H9 (cell line): ENCODE data around the gene GMCL1. TPM values are rescaled to one million over a fixed set of nuclear protein-coding genes. Genes with fewer than 3 reads are reported as not detected.
A peak's percentile ranks its signal among the peaks of the same experiment; 100 is the strongest.
"Not testable (repeated sequence)": the region's sequence is repeated elsewhere in the genome, so short reads cannot be mapped to it uniquely, and the experiment has no call there.

Source experiments
- DNase-seq: peaks from one replicate; pipeline ENCODE4 v3.0.0-alpha.2; 2017
- H2AFZ ChIP-seq: one replicate; pipeline ENCODE4 v1.6.1; 2013; ENCODE audit warnings: mild to moderate bottlenecking, low read length, control low read depth, moderate library complexity
- H2AK5ac ChIP-seq: 2 replicates; pipeline ENCODE4 v1.6.1; 2013; ENCODE audit warnings: low read length, control low read depth, mixed read lengths; ENCODE audit not compliant: insufficient read length
- H2BK120ac ChIP-seq: one replicate; pipeline ENCODE4 v1.6.1; 2013; ENCODE audit warnings: low read depth, mild to moderate bottlenecking, low read length, control low read depth, inconsistent platforms; ENCODE audit not compliant: poor library complexity, severe bottlenecking
- H2BK12ac ChIP-seq: 2 replicates; pipeline ENCODE4 v1.6.1; 2013; ENCODE audit warnings: low read length, control low read depth, mixed read lengths, low read depth; ENCODE audit not compliant: insufficient read length
- H2BK15ac ChIP-seq: 2 replicates; pipeline ENCODE4 v1.6.1; 2013; ENCODE audit warnings: low read depth, low read length, control low read depth
- H2BK20ac ChIP-seq: one replicate; pipeline ENCODE4 v1.6.1; 2013; ENCODE audit warnings: low read depth, mild to moderate bottlenecking, low read length, control low read depth, inconsistent platforms; ENCODE audit not compliant: poor library complexity, severe bottlenecking
- H2BK5ac ChIP-seq: 2 replicates; pipeline ENCODE4 v1.6.1; 2013; ENCODE audit warnings: low read length, control low read depth, mixed read lengths; ENCODE audit not compliant: insufficient read length
- H3K14ac ChIP-seq: 2 replicates; pipeline ENCODE4 v1.6.1; 2013; ENCODE audit warnings: low read length, control low read depth; ENCODE audit not compliant: insufficient read depth
- H3K18ac ChIP-seq: 2 replicates; pipeline ENCODE4 v1.6.1; 2013; ENCODE audit warnings: low read depth, mild to moderate bottlenecking, mixed read lengths, low read length, control low read depth; ENCODE audit not compliant: insufficient read length
- H3K23ac ChIP-seq: 2 replicates; pipeline ENCODE4 v1.6.1; 2013; ENCODE audit warnings: low read length, control low read depth, mixed read lengths, low read depth; ENCODE audit not compliant: insufficient read length
- H3K23me2 ChIP-seq: 2 replicates; pipeline ENCODE4 v1.6.1; 2013; ENCODE audit warnings: low read depth, mild to moderate bottlenecking, mixed read lengths, low read length, control low read depth; ENCODE audit not compliant: insufficient read length, poor library complexity, severe bottlenecking
- H3K27ac ChIP-seq: 2 replicates; pipeline ENCODE4 v1.5.1; 2013; ENCODE audit warnings: low read length, control low read depth, mixed read lengths, low read depth; ENCODE audit not compliant: insufficient read length
- H3K27me3 ChIP-seq: 2 replicates; pipeline ENCODE4 v1.6.1; 2013; ENCODE audit warnings: low read length, control low read depth, inconsistent platforms; ENCODE audit not compliant: insufficient read depth
- H3K4ac ChIP-seq: 2 replicates; pipeline ENCODE4 v1.6.1; 2013; ENCODE audit warnings: low read depth, mild to moderate bottlenecking, control low read depth, inconsistent platforms, low read length, moderate library complexity
- H3K4me1 ChIP-seq: 2 replicates; pipeline ENCODE4 v1.6.1; 2013; ENCODE audit warnings: low read length, control low read depth, inconsistent platforms; ENCODE audit not compliant: insufficient read depth
- H3K4me2 ChIP-seq: 2 replicates; pipeline ENCODE4 v1.6.1; 2013; ENCODE audit warnings: low read length, control low read depth, mixed read lengths; ENCODE audit not compliant: insufficient read length, insufficient read depth
- H3K56ac ChIP-seq: 2 replicates; pipeline ENCODE4 v1.6.1; 2013; ENCODE audit warnings: low read depth, mild to moderate bottlenecking, mixed read lengths, low read length, control low read depth; ENCODE audit not compliant: insufficient read length
- H3K79me1 ChIP-seq: 2 replicates; pipeline ENCODE4 v1.6.1; 2013; ENCODE audit warnings: low read depth, mild to moderate bottlenecking, moderate library complexity, low read length, control low read depth, inconsistent platforms; ENCODE audit not compliant: insufficient read depth, poor library complexity, severe bottlenecking
- H3K79me2 ChIP-seq: 2 replicates; pipeline ENCODE4 v1.6.1; 2013; ENCODE audit warnings: low read length, control low read depth, inconsistent platforms; ENCODE audit not compliant: insufficient read depth
- H3K9ac ChIP-seq: 2 replicates; pipeline ENCODE4 v1.6.1; 2013; ENCODE audit warnings: low read length, control low read depth, mixed read lengths; ENCODE audit not compliant: insufficient read length; ENCODE audit errors: extremely low read depth
- H3K9me3 ChIP-seq: one replicate; pipeline ENCODE4 v1.6.1; 2013; ENCODE audit warnings: low read depth, low read length, inconsistent platforms; ENCODE audit not compliant: control insufficient read depth
- H3T11ph ChIP-seq: one replicate; pipeline ENCODE4 v1.6.1; 2013; ENCODE audit warnings: mild to moderate bottlenecking, low read length, control low read depth, inconsistent platforms
- H4K20me1 ChIP-seq: one replicate; pipeline ENCODE4 v1.6.1; 2013; ENCODE audit not compliant: control insufficient read depth, insufficient read length, insufficient read depth
- H4K5ac ChIP-seq: 2 replicates; pipeline ENCODE4 v1.6.1; 2013; ENCODE audit warnings: low read depth, mild to moderate bottlenecking, mixed read lengths, low read length, control low read depth; ENCODE audit not compliant: insufficient read length
- H4K8ac ChIP-seq: replicated peaks from 2 replicates; pipeline ENCODE4 v1.6.1; 2013; ENCODE audit warnings: low read length, control low read depth, mixed read lengths, low read depth; ENCODE audit not compliant: insufficient read length
- H4K91ac ChIP-seq: 2 replicates; pipeline ENCODE4 v1.6.1; 2013; ENCODE audit warnings: low read depth, mild to moderate bottlenecking, moderate library complexity, mixed read lengths, low read length, control low read depth; ENCODE audit not compliant: insufficient read length
- H3K27ac Mint-ChIP-seq, 3 experiments: 2 replicates in 2 of 3; 3 replicates in 1 of 3; pipeline ENCODE4 v1.8.0; 2020 to 2021; ENCODE audit warnings: mixed read lengths in 3 of 3, mild to moderate bottlenecking in 1 of 3, moderate library complexity in 1 of 3
- H3K27me3 Mint-ChIP-seq: 2 replicates; pipeline ENCODE4 v1.8.0; 2021; ENCODE audit warnings: low read depth, mild to moderate bottlenecking, moderate library complexity, mixed read lengths
- H3K36me3 Mint-ChIP-seq, 3 experiments: 2 replicates in 2 of 3; 3 replicates in 1 of 3; pipeline ENCODE4 v1.8.0; 2020 to 2021; ENCODE audit warnings: low read depth in 3 of 3, mixed read lengths in 3 of 3; ENCODE audit not compliant: insufficient read depth in 1 of 3
- H3K4me1 Mint-ChIP-seq, 2 experiments: 2 replicates each; pipeline ENCODE4 v1.8.0; 2020; ENCODE audit warnings: mixed read lengths in 2 of 2
- H3K4me3 Mint-ChIP-seq, 2 experiments: 2 replicates in 1 of 2; 3 replicates in 1 of 2; pipeline ENCODE4 v1.8.0; 2020 to 2021; ENCODE audit warnings: mild to moderate bottlenecking in 2 of 2, mixed read lengths in 2 of 2, moderate library complexity in 1 of 2
- H3K9me3 Mint-ChIP-seq, 2 experiments: 2 replicates in 1 of 2; 3 replicates in 1 of 2; pipeline ENCODE4 v1.8.0; 2020; ENCODE audit warnings: mild to moderate bottlenecking in 2 of 2, mixed read lengths in 2 of 2, moderate library complexity in 1 of 2
- WGBS: extraction: QIAGEN DNeasy Blood & Tissue Kit; methylation state at CpG from one replicate; pipeline ENCODE4 v1.1.7; 2013; ENCODE audit warnings: missing lambda C conversion rate, low lambda C conversion rate, mixed read lengths; ENCODE audit not compliant: insufficient read length; ENCODE audit errors: extremely low coverage; 5-methylcytosine and 5-hydroxymethylcytosine counted together
- total RNA-seq: library from RNA; stranded (reverse); gene quantifications from 2 replicates; pipeline ENCODE4 v1.2.1, GENCODE V29; 2021
- TF ChIP-seq, protein P1 (sequence below): fragments of 200-600 bp; sonication (generic); conservative IDR thresholded peaks from 3 replicates; pipeline ENCODE4 v1.8.0; 2021; ENCODE audit warnings: antibody characterized with exemption, mild to moderate bottlenecking

Gene GMCL1
- total RNA-seq, 1 experiment from 2014 or later = 18.6 TPM

DNA sequence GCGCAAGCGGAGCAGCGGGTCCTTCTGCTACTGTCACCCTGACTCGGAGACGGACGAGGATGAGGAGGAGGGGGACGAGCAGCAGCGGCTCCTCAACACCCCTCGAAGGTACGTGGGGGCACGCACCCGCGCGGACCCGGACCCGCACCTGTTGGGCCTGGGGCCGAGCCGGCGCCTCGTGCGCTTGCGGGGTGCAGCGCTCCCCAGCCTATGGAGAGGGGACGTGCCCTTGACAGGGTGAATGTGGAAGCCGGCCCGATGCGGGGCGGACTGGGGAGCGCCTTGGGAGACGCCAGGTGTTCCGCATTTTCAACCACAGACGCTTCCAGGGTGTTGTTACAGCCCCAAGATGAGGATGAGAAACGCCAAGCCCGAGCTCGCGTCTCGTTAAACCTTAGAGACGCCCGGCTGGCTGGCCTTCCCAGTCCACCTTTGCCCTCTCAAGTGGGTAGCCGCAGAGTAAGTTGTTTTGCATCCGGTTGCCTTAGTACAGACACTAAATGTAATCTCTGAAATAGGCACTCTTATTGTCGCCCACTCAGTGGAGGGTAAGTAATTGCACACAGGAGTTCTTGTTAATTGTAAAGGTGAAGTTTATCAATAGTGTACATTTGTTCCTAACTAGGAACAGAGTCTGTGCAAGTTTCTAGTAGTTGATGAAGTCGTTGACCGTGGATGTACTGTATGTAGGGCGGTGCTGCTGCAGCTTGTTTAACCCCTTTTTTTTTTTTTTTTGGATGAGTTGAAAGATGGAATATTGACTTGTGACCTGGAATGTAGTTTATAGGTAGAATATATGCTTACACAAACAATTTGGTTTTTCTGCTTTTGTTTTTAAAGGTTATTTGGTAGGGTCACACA is 815 bp downstream of the GMCL1 start:
- Histone ChIP-seq H4K20me1 (no peaks in the 10 kb centered on the region), H3K56ac (no peak overlapping the region), H4K8ac (no peak overlapping the region), H3K4me1 (no peaks in the 10 kb centered on the region), H3K79me2 (peaks cover 6% of the 10 kb centered on the region; the same call in 1 of the 2 replicates), H3K23me2 (peaks cover 7% of the 10 kb centered on the region), H3K27ac (no peak overlapping the region), H2BK15ac (no peak overlapping the region), H3T11ph (no peak overlapping the region), H4K5ac (no peak overlapping the region), H3K4ac (no peak overlapping the region), H2AK5ac (no peak overlapping the region), H2AFZ (no peak overlapping the region), H2BK5ac (no peak overlapping the region), H3K9me3 (no peaks in the 10 kb centered on the region), H3K9ac (peak overlapping the region; percentile 71), H4K91ac (no peak overlapping the region), H2BK120ac (no peak overlapping the region), H3K18ac (peak overlapping the region; percentile 64), H3K14ac (peak overlapping the region; percentile 77), H3K4me2 (peak overlapping the region; percentile 61), H2BK12ac (no peak overlapping the region), H3K23ac (no peak overlapping the region), H2BK20ac (no peak overlapping the region), H3K27me3 (no peaks in the 10 kb centered on the region), H3K79me1 (peaks cover 4% of the 10 kb centered on the region)
- Mint-ChIP-seq H3K27me3 (no peaks in the 10 kb centered on the region), H3K27ac (no peak overlapping the region), H3K36me3 (peaks cover 2 to 20% (median 12%) of the 10 kb centered on the region in 3 experiments; a peak in 4 of 7 replicates), H3K4me3 (peak overlapping the region; percentile 92 to 93), H3K4me1 (peaks cover 19 to 22% of the 10 kb centered on the region in 2 experiments), H3K9me3 (no peaks in the 10 kb centered on the region)
- TF ChIP-seq, protein P1, sequence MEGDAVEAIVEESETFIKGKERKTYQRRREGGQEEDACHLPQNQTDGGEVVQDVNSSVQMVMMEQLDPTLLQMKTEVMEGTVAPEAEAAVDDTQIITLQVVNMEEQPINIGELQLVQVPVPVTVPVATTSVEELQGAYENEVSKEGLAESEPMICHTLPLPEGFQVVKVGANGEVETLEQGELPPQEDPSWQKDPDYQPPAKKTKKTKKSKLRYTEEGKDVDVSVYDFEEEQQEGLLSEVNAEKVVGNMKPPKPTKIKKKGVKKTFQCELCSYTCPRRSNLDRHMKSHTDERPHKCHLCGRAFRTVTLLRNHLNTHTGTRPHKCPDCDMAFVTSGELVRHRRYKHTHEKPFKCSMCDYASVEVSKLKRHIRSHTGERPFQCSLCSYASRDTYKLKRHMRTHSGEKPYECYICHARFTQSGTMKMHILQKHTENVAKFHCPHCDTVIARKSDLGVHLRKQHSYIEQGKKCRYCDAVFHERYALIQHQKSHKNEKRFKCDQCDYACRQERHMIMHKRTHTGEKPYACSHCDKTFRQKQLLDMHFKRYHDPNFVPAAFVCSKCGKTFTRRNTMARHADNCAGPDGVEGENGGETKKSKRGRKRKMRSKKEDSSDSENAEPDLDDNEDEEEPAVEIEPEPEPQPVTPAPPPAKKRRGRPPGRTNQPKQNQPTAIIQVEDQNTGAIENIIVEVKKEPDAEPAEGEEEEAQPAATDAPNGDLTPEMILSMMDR = no peak
- no CpG with 5 or more reads among the region's 45 CpGs for WGBS
- peak; percentile 36 for DNase-seq

DNA sequence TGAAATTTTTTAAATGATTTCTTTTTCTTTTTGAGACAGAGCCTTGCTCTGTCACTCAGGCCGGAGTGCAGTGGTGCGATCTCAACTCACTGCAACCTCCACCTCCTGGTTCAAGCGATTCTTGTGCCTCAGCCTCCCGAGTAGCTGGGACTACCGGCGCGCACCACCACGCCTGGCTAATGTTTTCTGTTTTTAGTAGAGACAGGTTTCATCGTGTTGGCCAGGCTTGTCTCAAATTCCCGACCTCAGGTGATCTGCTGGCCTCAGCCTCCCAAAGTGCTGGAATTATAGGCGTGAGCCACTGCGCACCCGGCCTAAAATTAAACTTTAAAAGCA is 1.4 kb downstream of the GMCL1 start:
- peaks cover 2 to 20% (median 12%) of the 10 kb centered on the region in 3 experiments; a peak in 4 of 7 replicates for H3K36me3 Mint-ChIP-seq
- not testable (repeated sequence) for H2BK120ac ChIP-seq, H3K27me3 ChIP-seq, H3K27me3 Mint-ChIP-seq, H4K5ac ChIP-seq, H3K56ac ChIP-seq, H3K9ac ChIP-seq, H3K79me1 ChIP-seq, H3K18ac ChIP-seq, H3K27ac Mint-ChIP-seq, H3K4me1 ChIP-seq, H2BK5ac ChIP-seq, H3K79me2 ChIP-seq, H4K20me1 ChIP-seq, H2BK15ac ChIP-seq, H3K27ac ChIP-seq, H2AK5ac ChIP-seq, H2BK12ac ChIP-seq, DNase-seq, H3K4ac ChIP-seq, H2AFZ ChIP-seq, H2BK20ac ChIP-seq, H3K23ac ChIP-seq, H4K91ac ChIP-seq, H3T11ph ChIP-seq, H4K8ac ChIP-seq, H3K14ac ChIP-seq, H3K9me3 ChIP-seq, H3K23me2 ChIP-seq, H3K9me3 Mint-ChIP-seq
- no CpG with 5 or more reads among the region's 13 CpGs for WGBS
- peaks cover 19 to 22% of the 10 kb centered on the region in 2 experiments for H3K4me1 Mint-ChIP-seq
- peak overlapping the region; percentile 92 to 93 for H3K4me3 Mint-ChIP-seq
- H3K4me2 ChIP-seq = peak overlapping the region; percentile 61
